Measurements from ENCODE around the gene PLD4. TPM values are rescaled to one million over a fixed set of nuclear protein-coding genes. Genes with fewer than 3 reads are reported as not detected.

PLD4 gene
- total RNA-seq, 4 donors from 2014 or later = under 0.01 to 0.42 (median 0.31) TPM; not detected in 1

DNA sequence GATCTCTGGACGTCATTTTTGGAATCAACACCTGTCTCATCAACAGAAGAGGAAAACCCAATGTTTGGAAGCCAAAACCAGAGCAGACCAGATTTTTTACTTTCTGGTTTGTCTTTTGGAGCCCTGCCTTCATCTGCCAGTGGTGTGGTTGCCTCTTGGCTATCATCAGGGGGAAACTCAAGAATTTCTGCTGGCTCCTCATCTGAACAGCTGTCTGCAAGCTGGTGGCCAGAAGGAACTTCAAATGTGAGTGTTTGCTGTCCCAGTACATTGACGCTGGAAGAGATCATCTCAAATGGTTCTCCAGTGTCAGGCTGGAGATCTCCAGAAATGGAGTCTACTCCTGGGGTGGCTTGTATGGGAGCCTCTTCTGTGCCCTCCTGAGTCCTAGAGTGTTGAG, 13.8 kb downstream of the PLD4 start:
- Histone ChIP-seq H3K36me3 (peaks cover 0 to 61% of the 10 kb centered on the region in 2 donors), H3K27ac (no peak overlapping the region), H3K9me3 (no peaks in the 10 kb centered on the region), H3K4me3 (no peak overlapping the region), H3K4me1 (peaks cover 0 to 13% (median 5%) of the 10 kb centered on the region in 3 donors), H3K27me3 (no peaks in the 10 kb centered on the region)
- 56% methylated on average over 1 of the region's 2 CpGs; no CpG with 5 or more reads in 1 of the 2 donors for WGBS, 2 donors (ENCODE audit: low coverage in 1 of 2)
- ATAC-seq = no peak
- TF ChIP-seq POLR2A (IDR thresholded peaks at IDR 0.05) (no peak), POLR2AphosphoS5 (IDR thresholded peaks at IDR 0.05) (no peak)
- TF ChIP-seq, protein P1, sequence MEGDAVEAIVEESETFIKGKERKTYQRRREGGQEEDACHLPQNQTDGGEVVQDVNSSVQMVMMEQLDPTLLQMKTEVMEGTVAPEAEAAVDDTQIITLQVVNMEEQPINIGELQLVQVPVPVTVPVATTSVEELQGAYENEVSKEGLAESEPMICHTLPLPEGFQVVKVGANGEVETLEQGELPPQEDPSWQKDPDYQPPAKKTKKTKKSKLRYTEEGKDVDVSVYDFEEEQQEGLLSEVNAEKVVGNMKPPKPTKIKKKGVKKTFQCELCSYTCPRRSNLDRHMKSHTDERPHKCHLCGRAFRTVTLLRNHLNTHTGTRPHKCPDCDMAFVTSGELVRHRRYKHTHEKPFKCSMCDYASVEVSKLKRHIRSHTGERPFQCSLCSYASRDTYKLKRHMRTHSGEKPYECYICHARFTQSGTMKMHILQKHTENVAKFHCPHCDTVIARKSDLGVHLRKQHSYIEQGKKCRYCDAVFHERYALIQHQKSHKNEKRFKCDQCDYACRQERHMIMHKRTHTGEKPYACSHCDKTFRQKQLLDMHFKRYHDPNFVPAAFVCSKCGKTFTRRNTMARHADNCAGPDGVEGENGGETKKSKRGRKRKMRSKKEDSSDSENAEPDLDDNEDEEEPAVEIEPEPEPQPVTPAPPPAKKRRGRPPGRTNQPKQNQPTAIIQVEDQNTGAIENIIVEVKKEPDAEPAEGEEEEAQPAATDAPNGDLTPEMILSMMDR (IDR thresholded peaks at IDR 0.05) = no peak

GRCh38 chr14:104938960-104939359, 14.3 kb downstream of the PLD4 start:
- ATAC-seq = no peak
- Histone ChIP-seq H3K27me3 (no peaks in the 10 kb centered on the region), H3K4me1 (peaks cover 0 to 11% (median 3%) of the 10 kb centered on the region in 3 donors), H3K36me3 (peaks cover 0 to 66% of the 10 kb centered on the region in 2 donors), H3K4me3 (no peak overlapping the region), H3K9me3 (no peaks in the 10 kb centered on the region), H3K27ac (no peak overlapping the region)
- TF ChIP-seq, protein P1 (IDR thresholded peaks at IDR 0.05) = no peak
- TF ChIP-seq EP300 (IDR thresholded peaks at IDR 0.05) (no peak), POLR2A (IDR thresholded peaks at IDR 0.05) (no peak), POLR2AphosphoS5 (IDR thresholded peaks at IDR 0.05) (no peak)
- WGBS, 2 donors (ENCODE audit: low coverage in 1 of 2) = no CpG with 5 or more reads among the region's 1 CpG

GRCh38 chr14:104939666-104940410, 15.2 kb downstream of the PLD4 start:
- WGBS, 2 donors (ENCODE audit: low coverage in 1 of 2) = 55 to 70% methylated on average over 2 to 4 of the region's 11 CpGs
- H3K27me3 ChIP-seq = no peaks in the 10 kb centered on the region
- no peak overlapping the region for H3K27ac ChIP-seq
- H3K36me3 ChIP-seq = peaks cover 0 to 75% of the 10 kb centered on the region in 2 donors
- H3K4me3 ChIP-seq = no peak overlapping the region
- H3K4me1 ChIP-seq = peaks cover 0 to 2% (median 0%) of the 10 kb centered on the region in 3 donors
- no peaks in the 10 kb centered on the region for H3K9me3 ChIP-seq
- TF ChIP-seq EP300 (IDR thresholded peaks at IDR 0.05) (no peak), POLR2A (IDR thresholded peaks at IDR 0.05) (no peak), POLR2AphosphoS5 (IDR thresholded peaks at IDR 0.05) (no peak)
- TF ChIP-seq, protein P1 (IDR thresholded peaks at IDR 0.05) = no peak
- no peak for ATAC-seq

DNA sequence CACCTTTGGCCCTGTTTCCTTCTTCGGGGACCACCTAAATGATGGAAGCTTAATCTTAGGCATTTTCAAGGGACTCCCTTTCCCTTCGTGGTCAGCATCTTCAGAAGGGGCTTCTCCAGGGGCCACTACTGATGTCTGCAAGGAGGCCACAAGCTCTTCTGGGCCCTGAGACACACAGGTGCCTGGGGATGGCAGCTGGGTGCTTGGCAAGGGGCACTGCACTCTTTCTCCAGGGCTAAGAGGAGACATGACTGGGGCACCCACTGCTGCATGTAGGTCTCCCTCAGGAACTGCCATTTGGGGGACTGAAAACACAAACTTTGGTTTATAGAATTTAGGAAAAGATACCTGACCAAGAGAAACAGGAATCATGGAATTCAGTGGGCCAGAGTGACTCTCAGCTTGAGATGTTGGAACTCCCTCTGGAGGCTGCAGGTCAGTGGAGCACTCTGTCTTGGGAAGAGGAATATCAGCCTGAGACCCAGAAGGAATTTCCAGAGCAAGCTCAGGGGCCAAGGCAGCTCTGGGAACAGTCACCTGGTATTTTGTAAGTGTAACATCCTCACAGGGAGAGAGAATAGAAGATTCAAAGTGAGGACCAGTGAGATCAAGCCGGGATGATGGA, 16.0 kb downstream of the PLD4 start:
- no peaks in the 10 kb centered on the region for H3K9me3 ChIP-seq
- peaks cover 0 to 83% of the 10 kb centered on the region in 2 donors for H3K36me3 ChIP-seq
- no peak for ATAC-seq
- no peak for TF ChIP-seq POLR2A (IDR thresholded peaks at IDR 0.05)
- TF ChIP-seq POLR2AphosphoS5 (IDR thresholded peaks at IDR 0.05) = no peak
- TF ChIP-seq, protein P1 (IDR thresholded peaks at IDR 0.05) = no peak
- no peak for TF ChIP-seq EP300 (IDR thresholded peaks at IDR 0.05)
- no peaks in the 10 kb centered on the region for H3K4me1 ChIP-seq
- 55% methylated on average over 1 of the region's 3 CpGs; no CpG with 5 or more reads in 1 of the 2 donors for WGBS, 2 donors (ENCODE audit: low coverage in 1 of 2)
- no peak overlapping the region for H3K27ac ChIP-seq
- H3K27me3 ChIP-seq = no peaks in the 10 kb centered on the region
- no peak overlapping the region for H3K4me3 ChIP-seq

All from gastroesophageal sphincter (tissue), 4 donors.